ENCODE results near the gene KCNQ1. TPM values are rescaled to one million over a fixed set of nuclear protein-coding genes. Genes with fewer than 3 reads are reported as not detected.

The KCNQ1 gene
- total RNA-seq, 2 donors from 2014 or later, result 38.9 to 46.1 TPM

DNA sequence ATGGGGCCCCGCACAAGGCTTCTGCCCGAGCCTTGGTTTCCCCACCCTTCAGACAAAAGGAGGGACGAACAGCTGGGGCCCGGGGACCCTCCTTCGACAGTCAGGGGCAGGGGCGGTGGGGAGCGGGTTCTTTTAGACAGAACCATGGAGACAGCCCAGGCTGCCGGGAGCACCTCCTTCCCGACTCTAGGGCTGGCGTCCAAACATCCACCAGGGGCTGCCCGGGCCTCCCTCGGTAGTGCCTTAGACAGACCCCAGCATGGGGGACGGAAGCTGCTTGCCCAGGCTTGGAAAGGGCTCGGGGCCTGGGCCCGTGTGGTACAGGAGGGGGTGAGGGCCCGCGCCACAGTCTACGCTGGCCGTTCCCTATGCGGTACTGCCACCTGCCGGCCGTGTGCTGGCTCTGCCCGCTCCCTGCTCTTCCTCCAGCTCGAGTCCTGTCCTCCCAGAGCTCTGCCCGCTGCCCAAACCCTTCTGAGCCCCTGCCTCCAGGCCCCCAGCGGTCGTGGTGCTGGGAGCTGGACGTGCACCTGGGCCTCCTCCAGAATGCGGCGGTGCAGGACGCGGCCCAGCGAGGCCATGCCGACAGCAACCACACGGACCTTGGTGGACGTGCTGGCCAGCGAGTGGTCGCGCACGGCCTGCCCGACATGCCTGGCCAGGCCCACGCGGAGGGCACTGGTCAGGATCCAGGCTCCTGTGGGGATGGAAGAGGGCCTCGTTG is 24.1 kb upstream of the KCNQ1 start:
- intact Hi-C loops (cut with DNase I), result loop anchor here (5.0 kb wide), 1 partner anchor 223 kb away; no protein-coding TSS in a partner anchor
- Histone ChIP-seq H3K27me3 (no peaks in the 10 kb centered on the region), H3K36me3 (replicated peaks in 1 of 2; ENCODE audit: insufficient read depth in 1 of 2, low read depth in 2 of 2) (no peaks in the 10 kb centered on the region), H3K9me3 (no peaks in the 10 kb centered on the region), H3K4me3 (no peak overlapping the region), H3K27ac (no peak overlapping the region), H3K4me1 (peaks cover 14% of the 10 kb centered on the region)
- WGBS, 2 donors, result 0 to 30% methylated on average over 3 to 34 of the region's 44 CpGs
- no peak for TF ChIP-seq POLR2A (IDR thresholded peaks at IDR 0.05)
- TF ChIP-seq, protein P1, sequence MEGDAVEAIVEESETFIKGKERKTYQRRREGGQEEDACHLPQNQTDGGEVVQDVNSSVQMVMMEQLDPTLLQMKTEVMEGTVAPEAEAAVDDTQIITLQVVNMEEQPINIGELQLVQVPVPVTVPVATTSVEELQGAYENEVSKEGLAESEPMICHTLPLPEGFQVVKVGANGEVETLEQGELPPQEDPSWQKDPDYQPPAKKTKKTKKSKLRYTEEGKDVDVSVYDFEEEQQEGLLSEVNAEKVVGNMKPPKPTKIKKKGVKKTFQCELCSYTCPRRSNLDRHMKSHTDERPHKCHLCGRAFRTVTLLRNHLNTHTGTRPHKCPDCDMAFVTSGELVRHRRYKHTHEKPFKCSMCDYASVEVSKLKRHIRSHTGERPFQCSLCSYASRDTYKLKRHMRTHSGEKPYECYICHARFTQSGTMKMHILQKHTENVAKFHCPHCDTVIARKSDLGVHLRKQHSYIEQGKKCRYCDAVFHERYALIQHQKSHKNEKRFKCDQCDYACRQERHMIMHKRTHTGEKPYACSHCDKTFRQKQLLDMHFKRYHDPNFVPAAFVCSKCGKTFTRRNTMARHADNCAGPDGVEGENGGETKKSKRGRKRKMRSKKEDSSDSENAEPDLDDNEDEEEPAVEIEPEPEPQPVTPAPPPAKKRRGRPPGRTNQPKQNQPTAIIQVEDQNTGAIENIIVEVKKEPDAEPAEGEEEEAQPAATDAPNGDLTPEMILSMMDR (IDR thresholded peaks at IDR 0.05), result peak; percentile 90 to 97 (median 93)
- peak; percentile 90 for ATAC-seq
- DNase-seq, result peak; percentile 75 to 80 (median 78)

DNA sequence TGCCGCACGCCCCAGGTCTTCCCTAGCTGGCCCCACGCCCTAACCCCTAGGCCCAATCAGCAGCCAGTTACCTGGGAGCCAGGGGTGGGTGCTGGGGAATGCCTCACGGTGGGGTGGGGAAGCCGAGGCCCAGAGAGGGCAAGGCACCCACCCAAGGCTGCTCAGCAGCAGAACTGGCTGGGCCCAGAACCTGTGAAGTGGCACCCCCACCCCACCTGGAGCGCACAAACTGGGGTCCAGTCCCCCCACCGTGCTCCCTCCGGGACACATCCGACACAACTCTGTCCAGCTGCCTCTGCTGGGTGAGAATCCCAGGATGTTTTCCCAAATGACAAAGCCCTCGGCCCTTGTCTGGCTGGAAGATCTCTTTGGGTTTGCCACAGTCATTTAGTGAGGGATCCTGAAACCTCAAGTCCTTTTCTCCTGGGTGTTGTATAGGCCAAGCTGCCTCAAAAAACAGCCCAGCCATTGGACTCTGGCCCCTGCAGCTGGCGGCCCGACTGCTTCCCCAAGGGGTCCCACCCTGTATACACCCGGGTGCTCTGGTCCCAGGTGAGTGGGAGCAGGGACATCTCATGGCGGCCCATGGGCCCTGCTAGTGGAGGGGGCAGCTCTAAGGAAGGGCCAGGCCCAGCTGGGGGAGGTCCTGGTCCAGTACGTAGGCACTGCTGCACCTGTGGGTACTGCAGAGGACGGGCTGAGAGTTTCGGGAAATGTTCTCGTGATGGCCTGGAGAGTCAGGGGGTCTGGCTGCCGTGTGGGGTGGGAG is 23.4 kb upstream of the KCNQ1 start:
- intact Hi-C loops (cut with DNase I), result loop anchor here (5.0 kb wide), 1 partner anchor 224 kb away; no protein-coding TSS in a partner anchor
- ATAC-seq (no peak), DNase-seq (no peak)
- Histone ChIP-seq H3K27me3 (no peaks in the 10 kb centered on the region), H3K4me1 (peaks cover 14% of the 10 kb centered on the region), H3K36me3 (replicated peaks in 1 of 2; ENCODE audit: insufficient read depth in 1 of 2, low read depth in 2 of 2) (no peaks in the 10 kb centered on the region), H3K27ac (no peak overlapping the region), H3K4me3 (no peak overlapping the region), H3K9me3 (no peaks in the 10 kb centered on the region)
- no peak for TF ChIP-seq POLR2A (IDR thresholded peaks at IDR 0.05)
- TF ChIP-seq, protein P1 (IDR thresholded peaks at IDR 0.05), result no peak
- WGBS, 2 donors, result 42 to 59% methylated on average over 4 to 19 of the region's 19 CpGs

DNA sequence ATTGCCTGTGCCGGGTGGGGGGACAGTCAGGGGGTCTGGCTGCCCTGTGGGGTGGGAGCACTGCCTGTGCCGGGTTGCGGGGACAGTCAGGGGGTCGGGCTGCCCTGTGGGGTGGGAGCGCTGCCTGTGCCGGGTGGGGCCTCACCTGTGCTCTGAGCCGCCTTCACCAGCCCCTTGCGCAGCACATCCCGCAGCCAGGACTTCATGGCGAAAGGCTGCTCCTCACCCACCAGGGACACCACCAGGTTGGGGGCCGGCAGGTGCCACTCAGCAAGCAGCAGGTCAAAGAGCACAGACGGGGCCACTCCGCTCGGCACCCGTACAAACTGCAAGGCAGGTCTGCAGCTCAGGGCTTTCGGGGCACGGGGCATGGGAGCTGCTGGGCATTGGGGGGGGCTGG is 22.8 kb upstream of the KCNQ1 start:
- Histone ChIP-seq H3K36me3 (replicated peaks in 1 of 2; ENCODE audit: insufficient read depth in 1 of 2, low read depth in 2 of 2) (no peaks in the 10 kb centered on the region), H3K4me3 (no peak overlapping the region), H3K27me3 (no peaks in the 10 kb centered on the region), H3K27ac (no peak overlapping the region), H3K9me3 (no peaks in the 10 kb centered on the region), H3K4me1 (peaks cover 14% of the 10 kb centered on the region)
- 74 to 76% methylated on average over 7 to 17 of the region's 17 CpGs for WGBS, 2 donors
- no peak for TF ChIP-seq POLR2A (IDR thresholded peaks at IDR 0.05)
- TF ChIP-seq, protein P1 (IDR thresholded peaks at IDR 0.05), result no peak
- ATAC-seq, result no peak
- intact Hi-C loops (cut with DNase I), result loop anchor here (2.0 to 5.0 kb wide), 2 partner anchors 117 to 225 kb away; no protein-coding TSS in a partner anchor
- no peak for DNase-seq

DNA sequence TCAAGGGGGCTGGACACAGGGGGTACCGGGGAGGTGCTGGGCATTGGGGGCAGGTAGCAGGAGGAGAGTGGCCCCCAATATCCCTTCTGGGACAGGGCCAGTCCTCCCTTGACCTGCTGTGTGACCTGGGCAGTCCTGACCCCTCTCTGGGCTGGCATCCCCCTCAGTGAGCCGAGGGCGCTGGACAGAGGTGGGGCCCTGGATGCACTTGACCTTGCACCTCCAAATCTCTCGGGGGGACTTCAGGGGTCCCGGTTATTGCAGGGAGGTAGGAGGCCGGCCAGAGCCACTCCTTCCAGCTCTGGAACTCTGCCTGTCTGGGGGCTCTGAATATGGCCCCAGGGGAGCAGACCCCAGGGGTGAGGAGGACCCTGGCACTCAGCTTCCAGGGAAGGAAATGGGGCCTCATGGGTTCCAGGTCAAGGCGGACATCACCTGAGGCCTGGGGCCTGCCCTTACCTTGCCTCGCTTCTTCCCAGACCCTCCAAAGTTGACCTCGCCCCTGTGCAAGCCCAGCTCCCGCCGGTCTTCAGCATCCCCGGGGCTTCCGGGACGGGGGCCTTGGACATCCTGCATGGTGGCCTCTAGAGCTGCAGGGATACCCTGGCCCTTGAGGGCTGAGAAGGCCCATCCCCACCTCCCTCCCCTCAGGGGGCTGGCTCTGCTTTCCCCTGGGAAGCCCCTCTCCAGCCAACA is 22.2 kb upstream of the KCNQ1 start:
- H3K9me3 ChIP-seq, result no peaks in the 10 kb centered on the region
- intact Hi-C loops (cut with DNase I), result loop anchor here (2.0 to 5.0 kb wide), 2 partner anchors 118 to 225 kb away; no protein-coding TSS in a partner anchor

More for the DNA sequence above, 22.2 kb upstream of the KCNQ1 start:
- Histone ChIP-seq H3K27me3 (no peaks in the 10 kb centered on the region), H3K4me1 (peaks cover 14% of the 10 kb centered on the region), H3K27ac (no peak overlapping the region), H3K36me3 (replicated peaks in 1 of 2; ENCODE audit: insufficient read depth in 1 of 2, low read depth in 2 of 2) (no peaks in the 10 kb centered on the region), H3K4me3 (no peak overlapping the region)
- 70 to 73% methylated on average over 2 to 13 of the region's 14 CpGs for WGBS, 2 donors
- ATAC-seq (no peak), DNase-seq (no peak)
- TF ChIP-seq POLR2A (IDR thresholded peaks at IDR 0.05), result no peak
- TF ChIP-seq, protein P1 (IDR thresholded peaks at IDR 0.05), result no peak

Data from body of pancreas (tissue), 4 donors.